NB4 (cell line): ENCODE measurements around the gene SEPTIN11.

Experiments
- DNase-seq: peaks from one replicate; pipeline ENCODE4 v3.0.0; 2010; ENCODE audit warnings: low read depth
- H3K4me3 ChIP-seq: one replicate; pipeline ENCODE4 v1.5.1; 2011; ENCODE audit warnings: mild to moderate bottlenecking, low read depth, low read length, moderate library complexity
- MYC ChIP-seq: IDR thresholded peaks from 2 replicates; pipeline ENCODE4 v1.6.1; 2011; ENCODE audit warnings: low read depth, low read length
- POLR2A ChIP-seq: IDR thresholded peaks from 2 replicates; pipeline ENCODE4 v1.6.1; 2011; ENCODE audit warnings: mild to moderate bottlenecking; ENCODE audit not compliant: insufficient read length; ENCODE audit errors: extremely low read depth
- TF ChIP-seq, protein P1 (sequence below): IDR thresholded peaks from one replicate; pipeline ENCODE4 v1.5.1; 2012; ENCODE audit warnings: low read depth, low read length
- TF ChIP-seq, protein P2 (sequence below): IDR thresholded peaks from 2 replicates; pipeline ENCODE4 v1.6.1; 2011; ENCODE audit warnings: low read depth, low read length

The SEPTIN11 gene

DNA sequence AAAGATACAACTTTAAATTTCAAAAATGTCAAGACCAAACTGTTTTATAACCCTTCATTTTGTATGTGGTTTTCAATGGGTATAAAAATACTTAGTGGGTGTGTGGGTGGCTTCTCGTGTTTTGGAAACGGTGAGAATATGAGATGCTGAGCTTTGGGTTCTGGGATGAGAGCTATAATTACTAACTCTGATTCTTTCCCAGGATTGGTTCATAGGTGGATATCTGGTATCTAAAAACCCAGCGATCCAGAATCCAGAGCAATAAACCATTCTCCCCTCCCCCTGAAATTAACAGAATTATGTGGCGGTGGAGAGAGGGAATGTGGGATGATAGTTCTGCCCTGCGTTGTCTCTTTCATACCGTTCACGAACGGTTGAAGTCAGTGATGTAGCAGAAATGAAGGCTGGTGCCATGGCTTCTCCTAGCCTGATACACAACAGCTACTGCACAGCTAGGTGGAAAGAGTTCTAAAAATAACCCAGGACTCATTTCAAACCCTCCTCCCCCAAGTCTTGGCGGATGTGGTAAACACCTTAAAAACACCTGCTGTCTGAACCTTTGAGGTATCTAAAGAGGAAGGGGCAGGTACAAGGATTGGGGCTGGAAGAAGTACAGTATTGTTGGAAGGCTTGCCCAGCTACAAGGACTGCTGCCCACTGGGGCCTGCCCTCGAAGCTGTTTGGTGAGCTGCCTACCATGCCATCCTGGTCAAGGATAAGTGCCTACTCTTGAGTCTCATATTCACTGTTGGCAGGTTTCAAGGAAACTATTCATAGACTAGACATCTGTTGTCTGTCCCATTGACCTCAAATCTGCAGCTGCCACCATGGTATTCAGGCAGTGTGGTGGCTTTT lies 44.5 kb downstream of the SEPTIN11 start:
- TF ChIP-seq, protein P1, sequence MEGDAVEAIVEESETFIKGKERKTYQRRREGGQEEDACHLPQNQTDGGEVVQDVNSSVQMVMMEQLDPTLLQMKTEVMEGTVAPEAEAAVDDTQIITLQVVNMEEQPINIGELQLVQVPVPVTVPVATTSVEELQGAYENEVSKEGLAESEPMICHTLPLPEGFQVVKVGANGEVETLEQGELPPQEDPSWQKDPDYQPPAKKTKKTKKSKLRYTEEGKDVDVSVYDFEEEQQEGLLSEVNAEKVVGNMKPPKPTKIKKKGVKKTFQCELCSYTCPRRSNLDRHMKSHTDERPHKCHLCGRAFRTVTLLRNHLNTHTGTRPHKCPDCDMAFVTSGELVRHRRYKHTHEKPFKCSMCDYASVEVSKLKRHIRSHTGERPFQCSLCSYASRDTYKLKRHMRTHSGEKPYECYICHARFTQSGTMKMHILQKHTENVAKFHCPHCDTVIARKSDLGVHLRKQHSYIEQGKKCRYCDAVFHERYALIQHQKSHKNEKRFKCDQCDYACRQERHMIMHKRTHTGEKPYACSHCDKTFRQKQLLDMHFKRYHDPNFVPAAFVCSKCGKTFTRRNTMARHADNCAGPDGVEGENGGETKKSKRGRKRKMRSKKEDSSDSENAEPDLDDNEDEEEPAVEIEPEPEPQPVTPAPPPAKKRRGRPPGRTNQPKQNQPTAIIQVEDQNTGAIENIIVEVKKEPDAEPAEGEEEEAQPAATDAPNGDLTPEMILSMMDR = no peak
- TF ChIP-seq, protein P2, sequence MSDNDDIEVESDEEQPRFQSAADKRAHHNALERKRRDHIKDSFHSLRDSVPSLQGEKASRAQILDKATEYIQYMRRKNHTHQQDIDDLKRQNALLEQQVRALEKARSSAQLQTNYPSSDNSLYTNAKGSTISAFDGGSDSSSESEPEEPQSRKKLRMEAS = no peak
- TF ChIP-seq POLR2A (no peak), MYC (no peak)
- no peak overlapping the region for H3K4me3 ChIP-seq
- DNase-seq = no peak

DNA sequence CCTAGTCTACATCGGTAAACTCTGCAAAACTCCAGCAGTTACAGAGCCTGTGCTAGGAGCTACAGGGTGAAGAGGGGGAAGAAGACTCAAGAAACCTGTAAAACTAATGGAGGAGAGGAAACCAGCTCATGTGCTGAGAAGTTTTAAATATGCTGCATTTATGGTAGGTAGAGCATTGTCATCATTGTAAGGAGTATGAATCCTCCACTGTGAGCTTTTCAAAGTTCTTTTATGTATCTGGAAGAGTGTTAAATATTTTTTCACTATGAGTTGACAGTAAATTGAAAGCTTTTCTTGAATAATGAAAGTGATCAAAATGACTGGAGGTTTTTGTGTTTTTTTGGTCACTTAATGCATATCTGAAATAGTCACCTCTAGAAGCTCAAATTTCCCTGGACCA lies 46.2 kb downstream of the SEPTIN11 start:
- H3K4me3 ChIP-seq = no peak overlapping the region
- DNase-seq = no peak
- no peak for TF ChIP-seq POLR2A
- no peak for TF ChIP-seq MYC
- TF ChIP-seq, protein P1 = no peak
- TF ChIP-seq, protein P2 = no peak

DNA sequence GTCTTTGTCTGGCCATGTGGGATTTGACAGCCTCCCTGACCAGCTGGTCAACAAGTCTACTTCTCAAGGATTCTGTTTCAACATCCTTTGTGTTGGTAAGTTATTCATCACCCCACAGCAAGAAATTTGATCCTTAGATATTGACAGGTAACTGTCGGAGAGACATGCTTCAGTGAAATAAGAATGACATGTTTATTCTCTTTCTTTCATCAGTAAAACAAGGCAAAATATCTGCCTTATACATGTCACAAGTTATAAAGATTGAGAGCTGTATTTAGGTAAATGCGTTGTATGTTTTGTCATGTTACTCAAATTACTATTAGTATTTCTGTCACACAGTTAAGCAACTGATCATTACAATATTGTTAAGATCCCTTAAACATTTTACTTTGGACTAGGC lies 46.9 kb downstream of the SEPTIN11 start:
- DNase-seq = no peak
- TF ChIP-seq, protein P1 = no peak
- TF ChIP-seq, protein P2 = no peak
- TF ChIP-seq MYC (no peak), POLR2A (no peak)
- H3K4me3 ChIP-seq = no peak overlapping the region

DNA sequence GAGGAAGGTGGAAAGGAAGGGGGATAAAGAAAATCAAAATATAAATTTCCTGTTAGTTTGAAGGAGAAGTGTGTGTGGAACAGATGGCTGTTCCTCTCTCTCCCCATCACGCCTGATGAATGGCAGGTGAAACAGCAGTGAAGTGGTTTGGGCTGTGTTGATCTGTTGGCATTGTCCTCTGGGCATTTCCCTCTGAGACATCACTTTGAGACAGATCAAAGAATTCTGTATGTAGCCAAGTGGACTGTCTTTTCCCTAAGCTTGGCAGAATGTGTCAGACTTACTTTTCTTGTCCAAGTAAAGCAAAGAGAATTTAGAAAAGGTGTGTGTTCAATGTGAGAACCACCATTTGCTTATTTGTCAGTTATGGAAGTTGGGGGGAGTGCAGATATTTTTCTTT lies 47.5 kb downstream of the SEPTIN11 start:
- TF ChIP-seq, protein P1 = no peak
- no peak for TF ChIP-seq MYC
- no peak for TF ChIP-seq POLR2A
- TF ChIP-seq, protein P2 = no peak
- no peak overlapping the region for H3K4me3 ChIP-seq
- no peak for DNase-seq

DNA sequence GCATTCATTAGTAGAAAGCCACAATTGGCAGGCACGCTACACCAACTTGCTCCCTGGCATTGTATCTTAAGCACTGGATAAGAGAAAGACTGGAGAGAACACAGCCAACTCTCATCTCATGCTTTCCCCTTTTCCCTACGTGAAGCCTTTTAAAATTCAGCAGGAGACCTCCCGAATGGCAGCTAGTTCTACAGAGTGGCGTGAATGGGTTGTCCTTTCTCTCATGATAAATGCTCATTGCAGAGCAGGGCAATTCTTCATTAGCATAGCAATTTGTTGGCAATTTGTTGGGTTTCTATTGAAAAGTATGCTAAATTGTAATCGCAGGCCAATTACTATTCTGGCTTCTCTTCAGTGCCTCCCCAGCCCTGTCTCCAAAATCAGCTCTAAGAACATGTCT lies 48.0 kb downstream of the SEPTIN11 start:
- TF ChIP-seq POLR2A (no peak), MYC (no peak)
- TF ChIP-seq, protein P2 = no peak
- no peak overlapping the region for H3K4me3 ChIP-seq
- DNase-seq = no peak

DNA sequence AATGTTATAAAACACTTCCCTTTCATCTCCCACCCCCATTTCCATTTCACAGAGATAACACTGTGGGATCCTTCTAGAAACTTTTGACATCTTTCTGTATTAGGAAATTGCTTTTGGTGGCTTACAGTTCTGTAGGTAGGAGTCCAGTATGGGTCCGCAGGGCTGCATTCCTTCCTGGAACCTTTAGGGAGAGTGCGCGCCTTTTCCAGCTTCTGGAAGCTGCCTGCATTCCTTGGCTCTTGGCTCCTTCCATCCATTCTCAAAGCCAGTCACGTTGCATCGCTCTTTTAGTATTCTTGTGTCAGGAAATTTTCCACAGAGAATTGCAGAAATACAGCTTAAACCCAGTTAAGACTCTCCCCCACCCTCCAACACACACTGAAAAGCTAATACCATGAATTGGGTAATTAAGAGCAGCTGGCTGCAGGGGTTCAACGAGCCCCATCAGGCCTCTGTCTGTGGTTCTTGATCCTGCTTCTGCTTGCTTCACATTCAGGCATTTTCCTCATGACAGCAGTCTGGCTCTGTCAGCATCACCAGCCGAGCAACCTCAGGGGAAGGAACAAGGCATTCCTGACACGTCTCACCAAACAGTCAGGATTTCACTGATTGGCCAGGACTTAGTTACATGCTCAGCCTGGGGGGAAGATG lies 48.8 kb downstream of the SEPTIN11 start:
- H3K4me3 ChIP-seq = no peak overlapping the region
- no peak for DNase-seq
- TF ChIP-seq, protein P2 = no peak
- TF ChIP-seq POLR2A (no peak), MYC (no peak)
- TF ChIP-seq, protein P1 = no peak
